DMS114 treated with DMSO at 0.1 percent for 48 hours (cell line): ENCODE data around the gene MTFR1L.

Experiments used
- DNase-seq: peaks from one replicate; lab custom pipeline; 2025; ENCODE audit not compliant: unreplicated experiment; lab: John Stamatoyannopoulos, UW

MTFR1L gene

GRCh38 chr1:25861316-25862286 is 41.8 kb downstream of the MTFR1L start:
- DNase-seq = no peak

- no peak for DNase-seq
Measured at GRCh38 chr1:25862785-25863485, 43.2 kb downstream of the MTFR1L start.

- no peak for DNase-seq
Measured at GRCh38 chr1:25863486-25864262, 43.9 kb downstream of the MTFR1L start.

GRCh38 chr1:25864434-25864833 is 44.7 kb downstream of the MTFR1L start:
- no peak for DNase-seq

- no peak for DNase-seq
Measured at GRCh38 chr1:25866288-25866687, 46.5 kb downstream of the MTFR1L start.

- DNase-seq = no peak
Measured at GRCh38 chr1:25867210-25867991, 47.6 kb downstream of the MTFR1L start.

GRCh38 chr1:25869909-25870606 is 50.3 kb downstream of the MTFR1L start:
- no peak for DNase-seq

GRCh38 chr1:25870614-25871013 is 50.9 kb downstream of the MTFR1L start:
- no peak for DNase-seq

- no peak for DNase-seq
Measured at GRCh38 chr1:25871086-25871703, 51.4 kb downstream of the MTFR1L start.

GRCh38 chr1:25871704-25872494 is 52.1 kb downstream of the MTFR1L start:
- no peak for DNase-seq

GRCh38 chr1:25872713-25873112 is 53.0 kb downstream of the MTFR1L start:
- no peak for DNase-seq

GRCh38 chr1:25873120-25873519 is 53.4 kb downstream of the MTFR1L start:
- no peak for DNase-seq

GRCh38 chr1:25874209-25874608 is 54.5 kb downstream of the MTFR1L start:
- no peak for DNase-seq

GRCh38 chr1:25874635-25875153 is 54.9 kb downstream of the MTFR1L start:
- no peak for DNase-seq

GRCh38 chr1:25875154-25875855 is 55.6 kb downstream of the MTFR1L start, which contains the start of gene PAQR7:
PAQR7 (minus strand) TSS chr1:25875708; CDS start chr1:25863839, 11,869 bp downstream.
- DNase-seq = peak; percentile 50

GRCh38 chr1:25875856-25876692 is 56.3 kb downstream of the MTFR1L start:
- no peak for DNase-seq

GRCh38 chr1:25876693-25877077 is 56.9 kb downstream of the MTFR1L start:
- DNase-seq = no peak
